Occipital lobe (tissue), 2 donors: ENCODE data around the gene RASAL2. TPM values are rescaled to one million over a fixed set of nuclear protein-coding genes. Genes with fewer than 3 reads are reported as not detected.
"Not testable (repeated sequence)": the region's sequence is repeated elsewhere in the genome, so short reads cannot be mapped to it uniquely, and the experiment has no call there.

Source experiments
- DNase-seq: peaks from one replicate; lab custom pipeline; 2025; lab: John Stamatoyannopoulos, UW
- total RNA-seq: library from RNA; depleted of rRNA; stranded (reverse); fragments of >200 nt; gene quantifications from one replicate; pipeline ENCODE4 v1.2.3, GENCODE V29; 2014

The RASAL2 gene
- total RNA-seq, 1 donor from 2014 or later = 41.8 TPM

DNA sequence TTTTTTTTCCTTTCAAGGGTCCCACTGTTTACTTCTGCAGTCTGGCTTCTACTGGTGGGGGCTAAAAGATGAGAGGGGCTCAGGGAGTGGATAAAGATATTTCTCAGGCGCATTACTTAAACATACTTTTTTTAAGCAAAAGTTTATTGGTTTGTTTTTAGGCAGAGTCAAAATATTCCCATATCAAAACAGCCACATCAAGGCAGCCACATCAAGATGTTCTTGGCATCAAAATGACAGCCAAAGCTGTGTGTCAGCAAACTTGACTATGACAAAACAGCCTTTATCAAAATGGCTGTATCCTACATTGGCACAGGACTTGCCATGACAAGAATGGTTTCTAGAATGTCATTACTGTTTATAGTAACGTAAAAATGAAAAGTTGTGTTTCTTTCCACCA, 22.1 kb upstream of the RASAL2 start:
- DNase-seq = no peak

- no peak for DNase-seq
Observed at GRCh38 chr1:178072326-178072725, 21.6 kb upstream of the RASAL2 start.

DNA sequence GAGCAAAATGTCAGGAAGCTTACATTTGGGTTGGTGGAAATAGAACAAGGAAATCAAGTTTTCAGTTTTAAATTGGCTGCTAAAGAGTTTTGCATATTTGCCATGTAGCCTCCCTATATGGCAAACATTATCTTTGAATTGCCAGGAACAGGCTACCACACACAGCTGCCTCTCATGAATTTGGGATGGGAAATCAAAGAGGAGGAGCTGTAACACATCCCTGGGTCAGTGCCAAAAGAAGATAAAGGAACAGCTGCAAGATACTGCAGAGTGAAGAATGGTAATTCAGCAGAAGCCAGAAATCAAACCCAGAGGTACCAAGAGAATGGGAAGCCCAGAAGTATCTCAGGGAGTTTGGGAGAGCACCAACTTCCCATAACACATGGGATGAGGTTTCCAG, 18.6 kb upstream of the RASAL2 start:
- no peak for DNase-seq

- DNase-seq = no peak
Observed at GRCh38 chr1:178076607-178077006, 17.3 kb upstream of the RASAL2 start.

GRCh38 chr1:178077917-178078316, 16.0 kb upstream of the RASAL2 start:
- DNase-seq = no peak

GRCh38 chr1:178086294-178086693, 7.6 kb upstream of the RASAL2 start:
- DNase-seq = no peak

GRCh38 chr1:178086766-178087165, 7.1 kb upstream of the RASAL2 start:
- no peak for DNase-seq

- DNase-seq = no peak
Observed at GRCh38 chr1:178088651-178089050, 5.3 kb upstream of the RASAL2 start.

GRCh38 chr1:178091454-178091853, 2.5 kb upstream of the RASAL2 start:
- not testable (repeated sequence) for DNase-seq

DNA sequence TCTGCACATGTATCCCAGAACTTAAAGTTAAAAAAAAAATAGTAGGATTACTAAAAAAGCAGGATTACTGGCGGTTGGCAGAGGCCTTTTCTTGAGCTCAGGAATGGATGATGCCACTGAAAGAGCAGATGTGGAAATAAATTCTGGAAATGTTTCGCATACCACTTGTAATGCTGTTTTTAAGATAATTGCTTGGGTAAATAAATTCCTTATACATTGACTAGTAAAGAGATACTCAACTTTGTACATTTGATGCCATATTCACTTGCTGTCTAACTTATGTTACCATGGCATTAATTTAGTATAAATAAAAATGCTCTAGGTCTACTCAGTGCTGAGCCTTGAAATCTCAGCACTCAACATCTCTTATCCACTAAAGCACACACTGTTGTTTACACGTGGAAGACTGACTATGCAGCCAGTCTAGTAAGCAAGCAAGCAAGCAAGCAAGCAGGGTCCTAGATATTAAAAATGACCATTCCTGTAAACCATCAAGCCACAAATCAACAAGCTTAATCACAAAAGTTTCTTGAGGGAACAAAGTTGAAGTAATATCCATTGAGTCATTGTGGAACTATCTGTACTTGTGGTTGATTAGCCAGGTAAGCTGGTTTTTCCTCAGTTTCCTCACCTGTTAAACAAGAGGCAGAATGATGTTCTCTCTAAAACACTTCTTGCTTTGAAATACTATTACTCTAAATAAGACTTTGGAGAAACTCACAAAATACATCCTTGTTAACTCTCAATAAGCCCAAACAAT, 1.7 kb upstream of the RASAL2 start:
- no peak for DNase-seq

DNA sequence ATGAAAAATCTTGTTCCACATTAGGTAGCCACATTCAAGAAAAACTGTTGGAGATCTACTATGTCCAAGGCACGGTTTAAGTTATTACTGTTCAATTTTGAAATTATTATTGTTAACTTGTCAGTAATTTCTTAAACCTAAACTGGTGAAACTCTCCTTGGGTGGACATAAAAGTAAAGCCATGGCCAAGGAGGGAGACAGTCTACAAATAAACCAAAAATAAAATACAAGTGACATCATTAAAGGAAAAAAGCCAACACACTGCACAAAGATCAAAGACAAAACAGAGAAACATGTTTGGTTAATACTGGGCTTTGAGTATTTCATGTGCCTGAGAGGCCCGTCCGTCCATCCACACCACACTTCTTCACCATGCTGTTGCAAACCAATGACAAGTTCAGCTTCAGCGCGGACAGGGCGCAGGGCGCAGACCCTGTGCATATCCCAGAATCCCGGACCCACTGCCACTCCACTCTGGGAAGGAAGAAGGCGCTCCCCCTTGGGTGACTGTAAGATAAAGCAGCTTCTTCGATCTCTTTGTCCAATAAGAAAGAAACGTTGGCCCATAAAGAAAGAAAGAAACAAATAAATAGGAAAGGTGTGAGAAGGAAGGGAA, 918 bp upstream of the RASAL2 start:
- DNase-seq = no peak

- peak; percentile 89 for DNase-seq
Observed at GRCh38 chr1:178093494-178093950, 382 bp upstream of the RASAL2 start.

DNA sequence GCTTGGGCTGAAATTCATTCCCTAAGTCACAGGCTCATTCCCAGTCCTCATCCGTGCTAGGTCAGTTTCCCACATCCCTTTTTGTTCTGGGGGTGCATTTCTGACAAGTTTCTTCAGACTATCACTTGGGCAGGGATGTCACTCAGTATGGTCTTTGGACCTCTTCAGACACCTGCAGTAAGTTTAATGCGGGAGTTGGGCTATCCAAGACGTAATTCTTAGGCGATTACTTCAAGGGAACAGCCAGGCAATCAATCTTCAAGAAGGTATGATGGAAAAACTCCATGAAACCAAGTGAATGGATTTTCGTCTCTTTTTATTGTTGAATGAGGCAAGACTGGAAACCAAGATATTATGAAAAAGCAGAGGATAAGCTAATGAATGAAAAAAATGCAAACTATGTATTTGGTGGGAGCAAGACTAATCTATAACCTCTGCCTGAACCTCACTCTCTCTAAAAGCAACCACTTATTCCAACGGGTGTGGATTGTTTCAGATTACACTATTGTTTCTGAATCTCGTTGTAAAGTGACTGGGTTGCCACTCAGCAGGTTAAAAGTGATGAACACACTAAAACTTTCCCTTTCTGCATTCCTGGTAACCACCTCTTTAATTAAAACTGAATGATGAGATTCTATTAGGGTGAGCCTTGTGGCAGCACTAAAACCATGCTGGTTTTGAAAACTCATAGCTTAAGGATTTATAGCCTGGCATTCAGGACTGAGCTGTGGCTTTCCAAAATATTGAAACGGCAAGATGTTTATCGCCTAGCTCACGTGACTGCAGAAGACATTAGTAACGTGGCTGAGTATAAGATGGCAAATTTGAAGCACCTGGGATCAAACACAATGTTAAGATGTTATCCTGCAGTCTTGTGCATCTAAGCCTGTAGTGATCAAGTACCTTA, 1.1 kb downstream of the RASAL2 start:
- no peak for DNase-seq

DNA sequence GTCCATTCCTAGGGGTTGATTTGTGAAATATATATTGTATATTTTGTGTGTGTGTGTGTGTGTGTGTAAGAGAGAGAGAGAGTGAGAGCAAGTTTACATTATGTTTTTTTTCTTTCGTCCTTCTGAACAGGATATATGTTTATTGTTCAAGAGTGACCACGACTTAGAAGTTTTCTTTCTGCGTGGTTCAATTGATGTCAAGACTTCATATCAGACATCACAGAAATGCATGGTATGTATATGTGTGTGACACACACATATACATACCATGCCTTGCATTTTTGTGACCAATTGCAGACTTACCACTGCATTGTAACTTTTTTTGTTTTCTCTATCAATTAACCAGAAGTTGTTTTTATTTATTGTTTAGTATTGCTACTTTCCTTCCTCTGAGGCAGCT, 2.5 kb downstream of the RASAL2 start:
- no peak for DNase-seq

- no peak for DNase-seq
Observed at GRCh38 chr1:178098262-178098661, 4.4 kb downstream of the RASAL2 start.

DNA sequence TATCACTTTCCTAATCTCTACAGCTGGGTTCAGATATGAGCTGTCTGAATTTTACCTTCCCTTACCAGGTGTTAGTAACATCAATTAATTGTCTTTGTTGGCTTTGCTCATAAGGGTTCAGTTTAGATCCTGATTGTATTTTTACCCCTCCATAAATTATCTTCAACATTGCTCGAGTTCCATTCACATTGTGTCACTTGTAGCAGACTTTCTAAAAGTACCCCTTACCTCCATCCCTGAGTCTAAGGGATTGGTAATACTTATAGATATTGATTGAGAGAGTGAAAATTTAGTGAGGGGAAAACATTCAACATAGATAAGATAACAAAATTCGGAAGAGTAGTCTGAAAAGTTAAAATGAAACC, 7.3 kb downstream of the RASAL2 start:
- no peak for DNase-seq

DNA sequence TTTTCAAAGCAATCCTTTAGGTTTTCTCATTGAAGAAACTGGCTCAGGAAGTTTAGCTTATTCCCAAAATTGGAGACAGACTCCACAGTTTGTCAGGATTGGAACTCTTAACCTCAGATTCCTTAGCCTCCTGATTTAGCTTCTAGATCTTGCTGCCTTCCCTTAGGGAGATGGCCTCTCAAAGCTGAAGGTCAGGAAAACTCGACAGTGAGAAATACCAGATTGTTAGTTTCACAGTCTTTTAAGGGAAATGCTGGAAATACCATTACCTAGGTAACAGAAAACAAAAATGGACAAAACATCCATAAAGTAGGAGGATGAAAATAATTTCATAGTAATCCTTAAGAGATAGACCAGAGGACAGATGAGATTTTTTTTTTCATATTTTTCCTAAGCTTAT, 7.8 kb downstream of the RASAL2 start:
- DNase-seq = no peak

DNA sequence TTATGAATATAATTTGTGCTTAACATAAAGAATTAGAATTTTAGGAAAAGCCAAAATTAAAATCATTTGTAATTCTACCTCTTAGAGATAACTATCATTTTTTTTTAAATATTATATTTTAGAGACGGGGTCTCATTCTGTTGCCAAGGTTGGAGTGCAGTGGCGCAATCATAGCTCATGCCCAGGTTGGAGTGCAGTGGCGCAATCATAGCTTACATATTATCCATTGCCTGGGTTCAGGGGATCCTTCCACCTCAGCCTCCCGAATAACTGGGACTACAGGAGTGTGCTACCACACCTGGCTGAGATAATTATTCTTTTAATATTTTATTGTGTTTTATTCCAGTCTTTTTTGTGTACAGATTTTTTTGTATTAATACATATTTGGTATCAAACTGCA, 8.3 kb downstream of the RASAL2 start:
- no peak for DNase-seq

- no peak for DNase-seq
Observed at GRCh38 chr1:178107823-178108222, 13.9 kb downstream of the RASAL2 start.

DNA sequence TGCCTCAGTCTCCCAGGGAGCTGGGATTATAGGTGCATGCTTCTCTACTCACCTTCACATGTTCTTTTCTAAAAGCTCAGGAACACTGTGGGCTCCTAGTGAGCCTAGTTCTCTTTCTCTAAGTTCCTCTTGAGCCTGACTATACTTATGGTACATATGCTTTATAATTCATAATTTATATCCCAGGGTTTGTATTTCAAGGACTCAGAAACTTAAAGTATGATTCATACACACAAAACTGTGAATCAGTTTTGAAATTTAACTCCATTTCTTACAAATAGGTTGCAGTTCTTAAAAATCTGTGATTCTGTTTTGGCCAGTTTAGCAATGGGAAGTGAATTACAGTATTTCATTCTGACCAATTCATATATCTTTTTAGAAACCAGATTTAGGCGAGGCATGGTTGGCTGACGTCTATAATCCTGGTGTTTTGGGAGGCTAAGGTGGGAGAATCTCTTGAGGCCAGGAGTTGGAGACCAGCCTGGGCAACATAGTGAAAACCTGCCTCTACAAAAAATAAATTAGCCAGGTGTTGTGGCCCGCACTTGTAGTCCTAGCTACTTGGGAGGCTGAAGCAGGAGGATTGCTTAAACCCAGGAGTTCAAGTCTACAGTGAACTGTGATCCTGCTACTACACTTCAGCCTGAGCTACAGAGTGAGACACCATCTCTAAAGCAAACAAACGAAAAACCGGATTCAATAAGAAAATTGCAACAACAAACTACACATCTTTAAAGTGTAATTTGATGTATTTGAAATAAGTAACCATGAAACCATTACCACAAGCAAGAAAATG, 15.6 kb downstream of the RASAL2 start:
- no peak for DNase-seq

DNA sequence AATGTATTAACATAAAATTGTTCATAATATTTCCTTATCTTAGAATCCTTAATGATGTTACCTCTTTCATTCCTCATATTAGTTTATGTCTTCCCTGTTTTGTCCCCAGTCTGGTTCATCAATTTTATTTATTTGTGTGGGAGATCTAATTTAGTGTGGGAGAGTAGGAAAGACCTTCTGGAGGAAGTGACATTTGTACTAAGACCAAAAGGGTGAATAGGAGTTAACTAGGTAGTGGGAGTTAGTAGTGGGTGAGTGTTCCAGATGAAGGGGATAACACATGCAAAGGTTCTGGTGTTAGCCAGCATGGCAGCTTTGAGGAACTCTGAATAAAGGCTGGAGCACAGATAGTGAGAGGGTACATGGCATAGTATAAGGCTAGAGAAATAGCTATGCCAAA, 21.4 kb downstream of the RASAL2 start:
- no peak for DNase-seq
